ENCODE data around the gene CRYL1.

- TF ChIP-seq CTCF (IDR thresholded peaks at IDR 0.05) (no peak), POLR2AphosphoS5 (IDR thresholded peaks at IDR 0.05; ENCODE audit: insufficient read depth in 1 of 2, low read depth in 1 of 2) (no peak)
These were observed 48.0 kb upstream of the CRYL1 start for GRCh38 chr13:20573636-20574035.

All from vagina (tissue), 2 donors.